Measurements from ENCODE around the gene NFATC2.

GRCh38 chr20:51360451-51361201, 181.9 kb downstream of the NFATC2 start:
- no peak for TF ChIP-seq CTCF (IDR thresholded peaks at IDR 0.05; ENCODE audit: insufficient read depth, low read depth, low read length)
- no peak for TF ChIP-seq EZH2 (IDR thresholded peaks at IDR 0.05; ENCODE audit: insufficient read depth, low read length)

Data from astrocyte (in vitro differentiated cells and primary cell).